NCI-H2107 treated with DMSO at 0.1 percent for 48 hours (cell line): ENCODE data around the gene RIC3.

Source experiments
- DNase-seq: peaks from one replicate; lab custom pipeline; 2025; ENCODE audit not compliant: unreplicated experiment; lab: John Stamatoyannopoulos, UW

Gene RIC3

GRCh38 chr11:8069771-8070170 is 99.1 kb downstream of the RIC3 start:
- DNase-seq = no peak

GRCh38 chr11:8068605-8069221 is 100.1 kb downstream of the RIC3 start:
- DNase-seq = peak; percentile 84

- no peak for DNase-seq
Observed at GRCh38 chr11:8067929-8068575, 100.8 kb downstream of the RIC3 start.

- no peak for DNase-seq
Observed at GRCh38 chr11:8067567-8067928, 101.3 kb downstream of the RIC3 start.

- DNase-seq = no peak
Observed at GRCh38 chr11:8066911-8067455, 101.8 kb downstream of the RIC3 start.

GRCh38 chr11:8066036-8066910 is 102.6 kb downstream of the RIC3 start:
- no peak for DNase-seq

GRCh38 chr11:8065031-8065430 is 103.8 kb downstream of the RIC3 start:
- no peak for DNase-seq

- no peak for DNase-seq
Observed at GRCh38 chr11:8063324-8063723, 105.5 kb downstream of the RIC3 start.

- no peak for DNase-seq
Observed at GRCh38 chr11:8062781-8063257, 106.0 kb downstream of the RIC3 start.

GRCh38 chr11:8061555-8062428 is 107.0 kb downstream of the RIC3 start:
- DNase-seq = no peak

- no peak for DNase-seq
Observed at GRCh38 chr11:8060801-8061554, 107.8 kb downstream of the RIC3 start.

GRCh38 chr11:8060146-8060719 is 108.6 kb downstream of the RIC3 start:
- no peak for DNase-seq

GRCh38 chr11:8059571-8060011 is 109.2 kb downstream of the RIC3 start:
- DNase-seq = no peak

GRCh38 chr11:8059030-8059429 is 109.8 kb downstream of the RIC3 start:
- DNase-seq = no peak

- DNase-seq = no peak
Observed at GRCh38 chr11:8058216-8058615, 110.6 kb downstream of the RIC3 start.

GRCh38 chr11:8056810-8057463 is 111.9 kb downstream of the RIC3 start:
- no peak for DNase-seq
